ENCODE results near the gene APOL6. TPM values are rescaled to one million over a fixed set of nuclear protein-coding genes. Genes with fewer than 3 reads are reported as not detected.
A peak's percentile ranks its signal among the peaks of the same experiment; 100 is the strongest.
"Not testable (repeated sequence)": the region's sequence is repeated elsewhere in the genome, so short reads cannot be mapped to it uniquely, and the experiment has no call there.

Gene APOL6
- total RNA-seq, 1 donor from 2014 or later = 4.8 TPM

DNA sequence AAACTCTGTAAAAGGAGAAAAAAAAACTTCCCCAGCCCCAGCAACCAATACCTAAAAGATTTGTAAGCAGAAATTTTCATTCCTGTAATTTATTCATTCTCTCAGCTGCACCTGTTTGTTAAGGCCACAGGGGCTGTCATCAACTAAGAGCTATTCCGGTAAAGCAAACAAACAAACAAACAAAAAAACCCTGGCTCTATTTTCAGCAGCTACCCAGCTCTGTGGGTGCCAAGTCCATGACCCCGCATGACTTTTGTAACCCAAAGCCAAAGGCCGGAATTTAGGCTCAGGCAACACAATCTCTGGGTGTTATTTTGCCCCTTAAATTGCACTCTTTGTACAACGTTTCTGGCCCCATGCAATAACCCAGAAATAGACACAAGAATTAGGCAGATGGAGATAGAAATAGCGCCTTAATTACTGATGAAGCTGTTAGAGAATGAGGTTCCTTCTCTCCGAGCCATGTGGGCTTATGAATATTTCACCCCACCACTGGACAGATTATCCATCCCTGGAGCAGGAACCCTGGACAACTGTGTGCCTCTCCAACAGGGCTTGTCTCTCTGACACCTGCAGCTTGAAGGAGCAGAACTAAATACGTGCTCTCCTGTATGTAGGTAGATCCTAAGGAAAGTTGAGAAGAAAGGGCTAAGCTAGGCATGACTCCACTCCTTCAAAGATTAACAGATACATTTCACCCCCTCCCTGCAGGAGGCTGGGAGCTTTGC is 29.4 kb downstream of the APOL6 start:
- Histone ChIP-seq H3K36me3 (no peaks in the 10 kb centered on the region), H3K4me3 (no peak overlapping the region), H3K27ac (replicated peaks) (no peak overlapping the region), H3K9me3 (replicated peaks) (peaks cover 19% of the 10 kb centered on the region), H3K27me3 (ENCODE audit: low read depth) (no peaks in the 10 kb centered on the region), H3K4me1 (no peaks in the 10 kb centered on the region)
- intact Hi-C loops (cut with micrococcal nuclease) = loop anchor here (10.0 kb wide), 1 partner anchor 57 kb away; no protein-coding TSS in a partner anchor
- no peak for DNase-seq
- TF ChIP-seq CTCF (IDR thresholded peaks at IDR 0.05; ENCODE audit: borderline replicate concordance) = no peak

DNA sequence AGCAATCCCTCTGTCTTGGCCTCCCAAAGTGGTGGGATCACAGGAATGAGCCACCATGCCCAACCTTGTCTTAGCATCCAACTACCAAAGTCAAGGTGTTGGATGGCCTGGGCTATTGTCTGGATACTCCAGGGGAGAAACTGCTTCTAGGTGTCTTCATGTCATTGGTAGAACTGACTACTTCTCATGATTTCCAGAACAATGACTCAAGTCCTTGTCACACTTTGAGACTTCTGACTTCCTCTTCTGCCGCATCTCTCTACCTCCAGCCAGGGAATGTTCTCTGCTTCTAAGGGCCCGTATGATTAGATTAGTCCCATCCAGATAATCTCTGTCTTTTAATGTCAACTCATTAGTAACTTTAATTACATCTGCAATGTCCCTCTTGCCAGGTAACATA is 30.6 kb downstream of the APOL6 start:
- Histone ChIP-seq H3K9me3 (replicated peaks) (peaks cover 19% of the 10 kb centered on the region), H3K4me3 (no peak overlapping the region), H3K4me1 (peaks cover 2% of the 10 kb centered on the region), H3K27me3 (ENCODE audit: low read depth) (no peaks in the 10 kb centered on the region), H3K27ac (replicated peaks) (no peak overlapping the region), H3K36me3 (no peaks in the 10 kb centered on the region)
- intact Hi-C loops (cut with micrococcal nuclease) = loop anchor here (10.0 kb wide), 1 partner anchor 56 kb away; no protein-coding TSS in a partner anchor
- TF ChIP-seq CTCF (IDR thresholded peaks at IDR 0.05; ENCODE audit: borderline replicate concordance) = no peak
- DNase-seq = no peak

DNA sequence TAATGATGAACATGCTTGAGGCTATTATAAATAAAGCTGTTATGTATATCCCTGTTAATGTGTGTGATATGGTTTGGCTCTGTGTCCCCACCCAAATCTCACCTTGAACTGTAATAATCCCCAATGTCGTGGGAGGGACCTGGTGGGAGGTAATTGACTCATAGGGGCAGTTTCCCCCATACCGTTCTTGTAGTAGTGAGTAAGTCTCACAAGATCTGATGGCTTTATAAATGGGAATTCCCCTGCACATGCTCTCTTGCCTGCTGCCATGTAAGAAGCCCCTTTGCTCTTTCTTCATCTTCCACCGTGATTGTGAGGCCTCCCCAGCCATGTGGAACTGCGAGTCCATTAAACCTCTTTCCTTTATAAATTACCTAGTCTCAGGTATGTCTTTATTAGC is 31.2 kb downstream of the APOL6 start:
- not testable (repeated sequence) for DNase-seq; H3K36me3 ChIP-seq; H3K4me1 ChIP-seq; H3K27ac ChIP-seq (replicated peaks); H3K27me3 ChIP-seq (ENCODE audit: low read depth); H3K4me3 ChIP-seq
- H3K9me3 ChIP-seq (replicated peaks) = peaks cover 19% of the 10 kb centered on the region
- intact Hi-C loops (cut with micrococcal nuclease) = loop anchor here (10.0 kb wide), 1 partner anchor 55 kb away; no protein-coding TSS in a partner anchor

DNA sequence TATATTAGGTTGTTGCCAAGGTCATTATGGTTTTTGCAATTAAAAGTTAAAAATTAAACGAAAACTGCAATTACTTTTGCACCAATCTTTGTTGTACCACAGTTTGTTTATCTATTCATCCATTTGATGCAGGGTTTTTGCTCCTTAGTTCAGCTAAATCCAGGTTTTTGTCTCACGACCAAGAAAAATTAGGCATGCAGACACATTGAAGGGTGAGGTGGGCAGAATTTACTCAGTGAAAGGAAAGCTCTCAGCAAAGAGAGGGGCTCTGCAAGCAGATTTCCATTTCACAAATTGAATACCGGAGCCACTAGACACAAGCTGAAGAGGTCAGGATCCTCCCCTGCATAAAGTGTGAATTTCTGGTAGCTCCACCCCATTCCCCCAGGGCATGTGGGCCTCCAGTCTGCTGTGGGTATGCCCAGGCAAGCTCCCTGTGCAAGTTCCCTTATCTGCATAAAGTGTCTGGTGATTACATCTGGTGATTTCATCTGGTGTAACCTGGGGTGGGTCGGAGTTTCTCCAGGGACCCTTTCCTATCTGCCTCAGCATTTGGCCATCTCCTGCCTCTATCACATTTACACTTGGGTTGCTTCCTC is 33.3 kb downstream of the APOL6 start:
- H3K27me3 ChIP-seq (ENCODE audit: low read depth) = no peaks in the 10 kb centered on the region
- peaks cover 9% of the 10 kb centered on the region for H3K9me3 ChIP-seq (replicated peaks)
- H3K27ac ChIP-seq (replicated peaks) = no peak overlapping the region
- H3K4me3 ChIP-seq = no peak overlapping the region
- intact Hi-C loops (cut with micrococcal nuclease) = no loop called here
- no peak for TF ChIP-seq CTCF (IDR thresholded peaks at IDR 0.05; ENCODE audit: borderline replicate concordance)
- H3K4me1 ChIP-seq = peaks cover 11% of the 10 kb centered on the region
- no peaks in the 10 kb centered on the region for H3K36me3 ChIP-seq
- no peak for DNase-seq

DNA sequence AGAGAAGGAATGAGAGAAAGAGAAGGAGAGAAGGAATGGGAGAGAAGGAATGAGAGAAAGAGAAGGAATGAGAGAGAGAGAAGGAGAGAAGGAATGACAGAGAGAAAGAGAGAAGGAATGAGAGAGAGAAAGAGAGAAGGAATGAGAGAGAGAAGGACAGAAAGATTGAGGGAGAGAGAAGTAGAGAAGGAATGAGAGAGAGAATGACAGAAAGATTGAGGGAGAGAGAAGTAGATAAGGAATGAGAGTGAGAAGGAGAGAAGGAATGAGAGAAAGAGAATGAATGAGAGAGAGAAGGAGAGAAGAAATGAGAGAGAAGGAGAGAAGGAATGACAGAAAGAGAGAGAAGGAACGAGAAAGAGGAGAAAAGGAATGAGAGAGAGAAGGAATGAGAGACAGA is 35.3 kb downstream of the APOL6 start:
- H3K9me3 ChIP-seq (replicated peaks) = peaks cover 9% of the 10 kb centered on the region
- H3K36me3 ChIP-seq = no peaks in the 10 kb centered on the region
- no peak for DNase-seq
- intact Hi-C loops (cut with micrococcal nuclease) = no loop called here
- no peaks in the 10 kb centered on the region for H3K27me3 ChIP-seq (ENCODE audit: low read depth)
- H3K4me3 ChIP-seq = no peak overlapping the region
- no peak overlapping the region for H3K27ac ChIP-seq (replicated peaks)
- no peak for TF ChIP-seq CTCF (IDR thresholded peaks at IDR 0.05; ENCODE audit: borderline replicate concordance)
- H3K4me1 ChIP-seq = peaks cover 11% of the 10 kb centered on the region

DNA sequence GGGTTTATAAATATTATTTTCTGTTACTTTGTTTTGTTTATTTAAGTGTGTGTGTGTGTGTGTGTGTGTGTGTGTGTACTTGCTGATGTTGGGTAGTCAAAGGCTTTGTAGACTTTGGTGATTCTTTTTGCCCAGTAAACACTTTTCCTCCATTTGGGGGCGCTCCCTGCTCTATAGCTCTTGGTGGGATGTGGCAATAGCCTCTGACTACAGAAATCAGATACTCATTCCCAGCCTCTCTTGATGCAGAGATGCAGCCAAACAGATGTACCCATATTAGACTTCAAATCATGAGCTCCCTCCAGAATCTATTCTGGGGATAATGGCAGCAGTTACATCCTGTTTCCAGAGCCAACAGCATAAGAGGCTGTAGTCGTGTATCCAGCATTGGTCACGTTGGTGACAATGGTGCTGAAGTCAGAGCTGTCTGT is 36.0 kb downstream of the APOL6 start:
- intact Hi-C loops (cut with micrococcal nuclease) = no loop called here
- H3K27me3 ChIP-seq (ENCODE audit: low read depth) = no peaks in the 10 kb centered on the region
- no peak for DNase-seq
- TF ChIP-seq CTCF (IDR thresholded peaks at IDR 0.05; ENCODE audit: borderline replicate concordance) = peak; percentile 44
- H3K27ac ChIP-seq (replicated peaks) = peak overlapping the region; percentile 40
- no peak overlapping the region for H3K4me3 ChIP-seq
- no peaks in the 10 kb centered on the region for H3K36me3 ChIP-seq
- peaks cover 11% of the 10 kb centered on the region for H3K4me1 ChIP-seq
- peaks cover 9% of the 10 kb centered on the region for H3K9me3 ChIP-seq (replicated peaks)

Data from left ventricle myocardium inferior (tissue), 1 donor.